Neuron (in vitro differentiated cells): Measurements from ENCODE around the gene CD47.

Experiments used
- H2AFZ ChIP-seq: one replicate; pipeline ENCODE4 v1.6.1; 2013; ENCODE audit warnings: low read depth, mild to moderate bottlenecking, inconsistent platforms, low read length, moderate library complexity
- H3K27me3 ChIP-seq: one replicate; pipeline ENCODE4 v1.6.1; 2013; ENCODE audit warnings: low read length; ENCODE audit not compliant: insufficient read depth
- H3K36me3 ChIP-seq: one replicate; pipeline ENCODE4 v1.6.1; 2013; ENCODE audit warnings: low read length; ENCODE audit not compliant: insufficient read depth
- H3K4me1 ChIP-seq: one replicate; pipeline ENCODE4 v1.6.1; 2013; ENCODE audit warnings: low read length; ENCODE audit not compliant: insufficient read depth
- H3K4me3 ChIP-seq: 2 replicates; pipeline ENCODE4 v1.5.1; 2013; ENCODE audit warnings: mild to moderate bottlenecking, low read length, moderate library complexity
- H3K9me3 ChIP-seq: one replicate; pipeline ENCODE4 v1.6.1; 2013; ENCODE audit warnings: low read length

Gene CD47

DNA sequence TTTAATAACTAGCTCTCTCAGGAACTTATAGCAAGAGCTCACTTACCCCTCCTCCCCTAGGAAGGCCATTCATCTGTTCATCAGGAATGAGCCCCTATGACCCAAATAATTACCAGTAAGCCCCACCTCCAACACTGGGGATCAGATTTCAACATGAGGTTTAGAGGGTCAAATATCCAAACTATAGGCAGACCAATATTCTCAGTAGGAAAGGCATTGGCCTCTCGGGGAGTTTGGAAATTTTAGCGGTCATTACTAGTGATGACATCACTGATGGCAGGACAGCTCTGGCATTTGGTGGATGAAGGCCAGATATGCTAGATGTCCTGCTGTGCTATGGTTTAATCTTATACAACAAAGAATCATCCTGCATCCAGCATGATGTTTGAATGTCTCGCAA is 15.2 kb upstream of the CD47 start:
- H3K4me3 ChIP-seq: no peak overlapping the region

DNA sequence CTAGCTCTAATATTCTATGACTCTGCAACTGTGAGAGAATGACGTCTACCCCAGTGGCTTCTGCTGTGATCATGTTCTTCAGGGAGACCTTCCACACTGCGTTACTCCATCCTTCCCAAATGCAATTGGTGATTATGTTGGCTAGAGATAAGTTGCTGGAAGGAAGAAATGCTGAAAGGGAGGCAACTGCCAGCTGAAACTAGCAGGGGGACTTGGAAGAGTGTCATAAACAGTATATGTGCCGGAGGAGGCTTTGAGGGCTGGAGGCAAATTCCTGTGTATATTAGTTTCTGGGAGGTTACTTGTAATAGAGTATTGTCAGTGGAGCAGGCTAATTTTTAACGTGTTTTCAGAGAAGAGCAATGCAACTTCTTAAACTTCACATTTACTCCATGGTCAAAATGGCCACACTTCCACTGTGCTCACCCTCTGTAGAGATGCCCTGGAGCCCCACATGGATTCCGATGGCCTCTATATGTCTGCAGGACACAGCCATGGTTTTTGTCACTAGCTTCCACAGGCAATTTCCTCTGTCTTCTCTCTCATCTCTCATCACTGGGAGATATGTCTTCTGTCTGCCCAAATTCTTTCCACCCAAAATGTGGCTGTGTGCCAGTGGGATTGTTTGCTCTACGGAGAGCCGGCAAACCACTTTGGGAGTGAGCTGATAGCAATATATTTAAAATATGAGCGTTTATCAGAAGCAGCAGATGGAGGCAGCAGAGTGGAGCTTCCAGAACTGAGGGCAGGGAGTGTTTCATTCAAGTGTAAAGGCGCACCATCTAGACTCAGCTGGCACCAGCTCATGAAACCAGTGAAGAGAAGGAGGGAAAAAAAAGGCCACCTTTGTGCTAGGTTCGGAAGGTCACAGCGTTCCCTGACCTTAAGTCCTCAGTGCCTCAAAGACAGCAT is 13.3 kb upstream of the CD47 start:
- Histone ChIP-seq H3K27me3 (no peaks in the 10 kb centered on the region), H2AFZ (no peak overlapping the region), H3K4me1 (peaks cover 10% of the 10 kb centered on the region), H3K36me3 (no peaks in the 10 kb centered on the region), H3K4me3 (no peak overlapping the region), H3K9me3 (no peaks in the 10 kb centered on the region)

More for the DNA sequence above, 15.2 kb upstream of the CD47 start:
- no peaks in the 10 kb centered on the region for H3K27me3 ChIP-seq
- no peaks in the 10 kb centered on the region for H3K9me3 ChIP-seq
- no peak overlapping the region for H2AFZ ChIP-seq
- peaks cover 10% of the 10 kb centered on the region for H3K4me1 ChIP-seq
- H3K36me3 ChIP-seq: no peaks in the 10 kb centered on the region

DNA sequence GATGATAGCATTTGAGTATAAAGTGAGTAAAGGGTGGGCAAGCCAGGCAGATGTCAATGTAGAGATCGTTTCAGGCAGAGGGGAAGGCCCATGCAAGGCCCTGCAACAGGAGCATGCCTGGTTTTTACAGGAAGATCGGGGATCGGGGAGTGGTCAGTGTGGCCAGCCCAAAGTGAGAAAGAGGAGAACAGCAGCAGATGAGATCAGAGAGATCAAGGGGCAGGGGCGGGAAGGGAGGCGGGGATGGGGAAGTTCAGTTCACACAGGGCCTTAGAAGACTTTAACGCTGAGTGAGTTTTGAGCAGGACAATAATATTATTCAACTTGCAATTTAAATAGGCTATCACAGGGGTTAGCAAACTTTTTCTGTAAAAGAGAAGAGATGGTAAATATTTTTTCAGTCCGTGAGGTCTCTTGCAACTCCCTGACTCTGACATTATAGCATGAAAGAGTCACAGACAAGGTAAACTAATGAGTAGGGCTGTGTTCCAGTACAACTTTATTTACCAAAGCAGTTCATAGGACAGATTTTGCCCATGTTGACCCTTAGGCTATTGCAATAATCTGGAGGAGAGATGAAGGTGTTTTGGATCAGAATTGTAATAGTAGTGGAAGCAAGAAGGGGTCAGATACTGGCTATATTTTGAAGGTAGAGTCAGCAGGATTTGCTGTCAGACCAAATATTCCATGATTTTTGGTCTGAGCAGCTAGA is 12.4 kb upstream of the CD47 start:
- H2AFZ ChIP-seq: no peak overlapping the region
- no peak overlapping the region for H3K4me3 ChIP-seq
- no peaks in the 10 kb centered on the region for H3K36me3 ChIP-seq
- H3K27me3 ChIP-seq: no peaks in the 10 kb centered on the region
- no peaks in the 10 kb centered on the region for H3K9me3 ChIP-seq
- H3K4me1 ChIP-seq: peaks cover 10% of the 10 kb centered on the region

DNA sequence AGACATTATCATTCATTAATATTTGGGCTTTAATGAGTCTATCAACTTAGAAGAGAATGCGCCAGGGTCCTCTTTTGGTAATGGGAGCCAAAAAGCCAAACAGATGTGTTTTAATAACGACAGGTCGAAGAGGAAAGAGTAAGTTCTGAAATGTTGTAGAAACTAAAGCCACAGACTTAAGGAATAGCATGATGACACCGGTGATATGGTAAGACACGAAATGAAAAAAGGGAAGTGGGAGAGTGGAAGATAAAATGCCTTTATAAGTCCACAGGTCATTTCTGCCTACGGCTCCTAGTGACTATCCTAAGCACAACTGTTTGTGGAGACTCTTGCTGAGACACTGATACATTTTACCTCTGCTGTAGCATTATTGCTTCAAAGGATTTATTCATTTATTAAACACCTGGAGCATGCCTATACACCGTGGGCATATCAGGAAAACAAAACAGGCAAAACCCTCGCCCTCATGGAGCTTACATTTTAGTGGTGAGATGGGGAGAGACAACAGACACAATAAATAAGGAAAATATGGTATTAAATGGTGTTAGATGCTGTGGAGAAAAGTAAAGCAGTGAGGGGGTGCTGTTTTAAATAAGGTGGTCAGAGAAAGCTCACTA is 11.7 kb upstream of the CD47 start:
- Histone ChIP-seq H2AFZ (no peak overlapping the region), H3K4me3 (no peak overlapping the region), H3K27me3 (no peaks in the 10 kb centered on the region), H3K36me3 (no peaks in the 10 kb centered on the region), H3K9me3 (no peaks in the 10 kb centered on the region), H3K4me1 (peaks cover 10% of the 10 kb centered on the region)

DNA sequence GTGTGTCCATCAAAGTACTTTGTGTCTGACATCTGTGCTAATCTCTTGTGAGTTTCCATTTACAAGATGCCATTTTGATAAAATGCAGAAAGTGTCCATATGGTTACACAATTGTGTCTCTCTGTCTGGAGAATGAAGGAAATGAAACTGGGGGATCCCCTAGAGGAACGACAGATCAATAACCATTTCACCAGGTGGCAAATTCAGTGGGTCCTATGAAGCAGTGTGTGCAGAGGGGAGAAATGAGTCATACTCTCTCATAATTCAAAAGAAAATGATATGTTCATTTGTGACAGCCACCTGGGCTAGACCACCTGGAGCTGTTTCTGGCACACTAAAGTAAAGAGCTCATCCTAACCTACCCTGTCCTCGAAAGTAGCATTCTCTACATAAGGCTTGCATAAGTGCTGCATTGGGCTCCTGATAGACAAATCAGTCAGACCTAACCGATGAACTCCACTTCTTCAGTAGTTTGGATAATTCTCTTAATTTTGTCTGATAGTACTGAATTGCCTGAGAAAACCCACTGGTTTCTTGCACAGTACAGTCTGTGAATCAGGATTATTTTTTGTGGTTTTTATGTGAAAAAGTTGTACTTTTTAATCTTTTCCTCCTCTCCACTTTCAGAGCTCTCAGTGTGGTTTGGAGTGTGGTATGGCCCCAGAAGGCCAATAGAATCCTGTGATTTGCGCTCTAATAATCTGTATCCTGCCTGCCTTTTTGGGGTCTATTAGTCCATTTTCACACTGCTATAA is 10.3 kb upstream of the CD47 start:
- H3K4me3 ChIP-seq: no peak overlapping the region
- no peaks in the 10 kb centered on the region for H3K27me3 ChIP-seq
- H3K36me3 ChIP-seq: no peaks in the 10 kb centered on the region
- H3K4me1 ChIP-seq: peaks cover 9% of the 10 kb centered on the region
- no peaks in the 10 kb centered on the region for H3K9me3 ChIP-seq
- H2AFZ ChIP-seq: no peak overlapping the region

DNA sequence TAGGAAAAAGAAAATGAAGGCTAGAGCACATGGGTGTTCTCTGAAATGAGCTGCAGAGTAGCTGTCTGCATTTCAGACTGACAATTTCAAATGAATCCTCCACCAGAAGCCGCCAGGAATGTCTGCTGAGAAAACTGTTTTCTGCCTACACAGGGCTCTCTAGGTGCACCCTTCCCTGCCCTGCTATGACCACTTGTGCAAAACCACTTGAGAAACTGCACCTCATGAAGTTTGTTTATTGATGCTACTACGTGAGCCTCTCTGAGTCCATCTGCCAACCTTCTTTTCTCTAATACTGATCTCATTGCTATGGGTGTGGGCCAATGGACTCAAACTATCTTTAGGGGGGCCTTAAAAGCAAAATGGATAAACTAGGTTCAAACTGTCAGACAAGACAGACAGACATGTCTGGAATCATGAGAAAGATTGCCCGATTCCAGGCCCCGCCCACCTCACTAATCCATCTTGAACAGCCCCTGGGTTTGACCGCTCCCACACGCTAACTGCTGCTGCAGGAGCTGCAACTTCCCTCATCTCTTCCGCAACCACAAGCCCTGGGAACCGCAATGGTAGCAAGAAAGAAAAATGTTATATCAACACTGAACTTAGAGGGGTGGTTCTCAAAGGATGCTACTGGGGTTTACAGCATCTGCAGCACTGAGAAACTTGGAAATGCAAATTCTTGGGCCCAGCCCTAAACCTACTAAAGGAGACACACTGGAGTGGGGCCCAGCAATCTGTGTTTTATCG is 9.0 kb upstream of the CD47 start:
- Histone ChIP-seq H3K4me3 (no peak overlapping the region), H3K27me3 (no peaks in the 10 kb centered on the region), H3K4me1 (peaks cover 5% of the 10 kb centered on the region), H3K36me3 (no peaks in the 10 kb centered on the region), H3K9me3 (no peaks in the 10 kb centered on the region), H2AFZ (no peak overlapping the region)

DNA sequence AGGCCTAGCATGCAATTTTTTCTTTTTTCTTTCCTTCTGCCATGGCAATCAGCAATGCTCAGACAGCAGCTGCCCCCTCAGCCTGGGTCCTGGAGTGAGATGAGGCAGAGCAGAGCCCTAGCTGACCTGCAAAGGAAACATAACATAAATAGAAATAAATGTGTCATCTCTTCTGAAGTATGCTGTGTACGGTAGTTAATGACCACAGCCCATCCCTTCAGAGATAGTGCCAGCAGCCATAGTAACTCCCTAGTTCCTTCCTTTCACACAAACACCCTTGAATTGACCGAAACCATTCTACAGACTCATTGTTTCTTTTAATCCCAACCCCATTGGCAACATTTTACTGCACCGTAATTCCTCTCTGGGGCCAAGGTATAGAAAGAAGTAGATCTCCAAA is 8.4 kb upstream of the CD47 start:
- peaks cover under 1% of the 10 kb centered on the region for H3K4me1 ChIP-seq
- no peaks in the 10 kb centered on the region for H3K36me3 ChIP-seq
- no peaks in the 10 kb centered on the region for H3K9me3 ChIP-seq
- no peak overlapping the region for H3K4me3 ChIP-seq
- no peak overlapping the region for H2AFZ ChIP-seq
- H3K27me3 ChIP-seq: no peaks in the 10 kb centered on the region

DNA sequence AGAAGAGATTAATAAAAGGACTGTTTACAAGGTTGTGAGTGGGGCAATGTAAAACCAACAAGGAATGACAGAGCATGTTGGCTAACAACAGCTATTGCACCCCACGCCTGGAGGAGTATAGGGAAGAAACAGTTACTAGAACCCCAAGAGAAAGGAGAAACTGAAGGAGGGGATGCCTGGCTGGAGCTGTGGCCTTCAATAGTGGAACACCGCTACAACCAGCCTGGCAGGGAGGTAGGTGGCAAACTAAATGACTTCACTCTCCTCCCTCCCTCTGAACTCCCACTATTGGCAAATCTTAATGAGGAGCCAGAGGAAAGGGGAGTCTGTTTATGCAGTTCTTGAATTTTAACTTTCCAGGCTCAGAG is 7.2 kb upstream of the CD47 start:
- H3K4me1 ChIP-seq: no peaks in the 10 kb centered on the region
- no peak overlapping the region for H3K4me3 ChIP-seq
- H3K36me3 ChIP-seq: no peaks in the 10 kb centered on the region
- no peaks in the 10 kb centered on the region for H3K9me3 ChIP-seq
- no peak overlapping the region for H2AFZ ChIP-seq
- no peaks in the 10 kb centered on the region for H3K27me3 ChIP-seq

DNA sequence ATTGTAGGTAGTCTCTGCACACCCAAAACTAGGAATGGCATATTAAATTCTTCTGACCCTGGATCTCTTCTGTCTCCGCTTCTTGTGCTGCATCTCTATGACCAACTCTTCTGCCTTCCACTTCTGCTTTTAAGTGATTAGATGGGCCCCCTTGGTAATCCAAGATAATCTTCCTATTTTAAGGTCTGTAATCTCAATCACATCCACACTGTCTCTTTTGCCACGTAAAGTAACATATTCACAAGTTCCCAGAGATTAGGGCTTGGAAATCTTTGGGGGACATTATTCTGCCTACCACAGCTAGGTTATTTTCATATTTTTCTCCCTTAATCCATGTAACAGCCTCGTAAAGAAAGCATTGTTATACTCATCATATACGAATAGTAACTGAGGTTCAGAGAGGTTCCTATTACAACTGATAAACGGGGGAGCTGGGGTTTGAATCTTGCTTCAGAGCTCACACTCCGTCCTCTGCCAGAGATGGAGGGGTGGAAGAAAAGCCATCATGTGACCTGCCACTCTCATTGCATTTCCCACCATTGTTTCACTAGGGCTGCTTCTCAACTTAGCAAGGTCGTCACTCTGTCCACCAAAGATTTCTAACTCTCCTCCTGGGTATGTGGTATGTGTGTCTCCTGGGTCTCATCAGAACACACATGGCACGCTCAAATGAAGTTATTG is 6.6 kb upstream of the CD47 start:
- H3K27me3 ChIP-seq: no peaks in the 10 kb centered on the region
- H3K9me3 ChIP-seq: no peaks in the 10 kb centered on the region
- H2AFZ ChIP-seq: no peak overlapping the region
- no peak overlapping the region for H3K4me3 ChIP-seq
- no peaks in the 10 kb centered on the region for H3K36me3 ChIP-seq
- H3K4me1 ChIP-seq: no peaks in the 10 kb centered on the region

DNA sequence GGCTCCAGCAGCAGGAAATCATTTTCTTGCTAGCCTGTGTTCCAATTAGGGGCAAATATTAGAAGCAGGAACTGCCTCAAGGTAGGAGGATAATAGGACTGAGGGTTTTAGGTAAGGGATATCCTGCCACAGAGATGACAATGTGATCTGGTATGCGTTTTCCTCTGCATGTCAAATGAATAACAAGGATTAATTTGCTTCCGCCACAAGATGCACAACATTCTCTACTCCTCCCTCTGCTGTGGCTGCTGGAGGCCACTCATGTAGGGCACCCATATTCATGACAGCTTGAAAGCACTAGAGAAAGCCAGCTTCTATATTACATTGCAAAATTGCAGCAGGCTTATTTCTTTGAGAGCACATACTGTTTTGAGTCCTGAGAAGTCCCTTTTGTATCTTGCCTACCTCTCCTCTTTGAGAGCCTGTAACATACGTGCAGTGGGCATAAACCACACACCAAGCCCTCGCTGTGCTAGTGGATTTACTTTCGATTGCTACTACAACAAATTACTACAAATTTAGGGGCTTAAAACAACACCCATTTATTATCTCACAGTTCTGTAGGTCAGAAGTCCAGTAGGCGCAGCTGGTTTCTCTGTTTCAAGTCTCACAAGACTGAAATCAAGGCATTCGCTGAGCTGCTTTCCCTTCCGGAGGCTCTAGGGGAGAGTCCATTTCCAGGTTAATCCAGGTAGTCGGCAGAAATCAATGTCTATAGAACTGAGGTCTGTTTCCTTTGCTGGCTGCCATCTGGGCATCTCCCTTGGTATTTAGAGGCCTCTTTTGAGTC is 5.9 kb upstream of the CD47 start:
- H3K4me1 ChIP-seq: no peaks in the 10 kb centered on the region
- H2AFZ ChIP-seq: no peak overlapping the region
- no peak overlapping the region for H3K4me3 ChIP-seq
- H3K9me3 ChIP-seq: no peaks in the 10 kb centered on the region
- no peaks in the 10 kb centered on the region for H3K36me3 ChIP-seq
- H3K27me3 ChIP-seq: no peaks in the 10 kb centered on the region

DNA sequence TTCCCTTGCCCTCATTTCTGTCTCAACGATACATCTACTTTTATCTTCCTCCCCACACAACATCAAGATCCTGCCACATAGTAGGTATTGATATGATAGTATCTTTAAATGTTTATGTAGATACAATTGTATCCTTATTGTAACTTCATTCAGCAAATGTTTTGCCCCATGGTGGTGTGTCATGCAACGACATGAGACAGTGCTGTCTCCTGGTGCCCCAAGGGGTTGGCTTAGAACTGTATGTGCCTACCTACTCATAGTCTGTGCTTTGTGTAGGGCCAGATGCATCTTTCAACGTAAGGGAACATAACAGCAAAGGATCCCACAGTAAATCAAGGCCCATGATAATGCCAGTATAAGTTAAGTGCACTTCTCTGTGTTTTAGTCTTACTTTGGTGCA is 2.8 kb upstream of the CD47 start:
- no peak overlapping the region for H2AFZ ChIP-seq
- H3K4me1 ChIP-seq: peaks cover 9% of the 10 kb centered on the region
- no peak overlapping the region for H3K4me3 ChIP-seq
- H3K36me3 ChIP-seq: no peaks in the 10 kb centered on the region
- H3K27me3 ChIP-seq: no peaks in the 10 kb centered on the region
- no peaks in the 10 kb centered on the region for H3K9me3 ChIP-seq
